NCI-H128 (cell line): ENCODE results near the gene PBRM1.
"Not testable (repeated sequence)": the region's sequence is repeated elsewhere in the genome, so short reads cannot be mapped to it uniquely, and the experiment has no call there.

Source experiments
- DNase-seq: peaks from one replicate; lab custom pipeline; 2025; ENCODE audit not compliant: unreplicated experiment; lab: John Stamatoyannopoulos, UW

Gene PBRM1

DNA sequence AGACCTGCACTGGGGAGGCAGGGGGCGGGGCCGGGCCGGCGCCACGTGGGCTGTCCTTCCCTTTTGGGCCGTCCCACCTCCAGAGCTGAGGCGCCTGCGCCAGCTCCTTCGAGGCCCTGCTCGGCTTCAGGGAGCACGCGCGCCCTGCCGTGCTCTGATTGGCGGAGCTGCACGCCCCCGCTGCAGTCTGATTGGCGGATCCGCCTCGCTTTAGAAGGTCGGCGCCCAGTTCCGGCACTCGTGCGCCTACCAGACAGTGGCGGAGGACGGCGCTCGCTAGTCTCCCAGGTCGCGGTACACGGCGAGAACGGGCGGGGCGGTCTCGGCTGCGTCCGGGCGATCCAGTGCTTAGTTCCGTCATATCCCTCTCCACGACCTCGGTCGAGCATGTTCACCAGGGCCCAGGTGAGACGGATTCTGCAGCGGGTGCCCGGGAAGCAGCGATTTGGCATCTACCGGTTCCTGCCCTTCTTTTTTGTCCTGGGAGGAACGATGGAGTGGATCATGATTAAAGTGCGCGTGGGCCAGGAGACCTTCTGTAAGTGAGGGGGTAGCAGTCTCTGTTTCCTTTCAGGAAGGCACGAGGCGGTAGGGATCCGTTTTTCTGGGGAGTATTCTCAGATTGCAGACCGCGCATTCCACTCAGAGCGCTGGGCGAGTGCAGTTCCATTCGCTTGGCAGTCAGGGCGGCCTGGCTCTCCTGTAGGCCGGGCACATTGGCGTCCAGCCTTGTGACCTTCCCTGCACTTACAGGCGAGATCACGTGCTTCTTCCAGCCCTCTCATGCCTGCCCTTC lies 149.1 kb downstream of the PBRM1 start, which contains the start of gene UQCC5:
UQCC5 (plus strand) TSS at position 237 of the 796 bp plus-strand sequence; CDS start at position 388, 151 bp downstream.
- peak; percentile 88 for DNase-seq

DNA sequence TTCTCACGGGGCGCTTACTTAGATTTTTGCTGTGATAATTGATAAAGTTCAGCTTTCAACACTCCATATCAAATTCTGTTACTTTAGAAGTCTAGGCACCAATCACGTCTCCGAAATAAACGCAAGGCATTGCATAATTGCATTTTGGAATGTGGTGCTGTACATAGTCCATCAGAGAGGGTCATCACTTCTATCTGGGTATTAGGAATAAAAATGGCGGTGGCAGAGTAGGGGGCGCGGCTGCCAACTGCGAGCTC lies 149.7 kb downstream of the PBRM1 start:
- DNase-seq: no peak

DNA sequence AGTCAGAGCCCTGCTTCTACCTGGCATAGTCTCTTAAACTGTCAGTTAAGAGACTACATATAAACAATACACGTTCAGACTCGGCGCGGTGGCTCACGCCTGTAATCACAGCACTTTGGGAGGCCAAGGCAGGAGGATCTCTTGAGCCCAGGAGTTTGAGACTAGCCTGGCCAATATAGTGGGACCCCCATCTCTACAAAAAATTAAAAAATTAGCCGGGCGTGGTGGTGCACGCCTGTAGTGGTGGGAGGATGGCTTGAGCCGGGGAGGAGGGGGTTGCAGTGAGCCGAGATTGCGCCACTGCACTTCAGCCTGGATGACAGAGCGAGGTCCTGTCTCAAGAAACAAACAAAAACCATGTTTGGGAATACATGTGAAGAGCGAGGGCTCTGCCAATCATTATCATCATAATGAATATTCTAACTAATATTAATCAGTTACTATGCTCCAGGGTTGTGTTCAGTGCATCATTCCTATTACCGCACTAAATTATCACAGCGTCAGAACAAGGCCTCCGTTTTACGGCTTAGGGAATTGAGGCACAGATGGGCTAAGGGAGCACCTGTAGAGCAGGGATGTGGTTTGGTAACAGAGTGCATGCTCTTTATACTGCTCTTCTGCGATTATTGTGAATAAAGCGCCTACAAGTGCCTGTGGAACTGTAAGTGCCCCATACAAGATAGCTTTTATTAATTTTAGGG lies 150.2 kb downstream of the PBRM1 start:
- DNase-seq: no peak

DNA sequence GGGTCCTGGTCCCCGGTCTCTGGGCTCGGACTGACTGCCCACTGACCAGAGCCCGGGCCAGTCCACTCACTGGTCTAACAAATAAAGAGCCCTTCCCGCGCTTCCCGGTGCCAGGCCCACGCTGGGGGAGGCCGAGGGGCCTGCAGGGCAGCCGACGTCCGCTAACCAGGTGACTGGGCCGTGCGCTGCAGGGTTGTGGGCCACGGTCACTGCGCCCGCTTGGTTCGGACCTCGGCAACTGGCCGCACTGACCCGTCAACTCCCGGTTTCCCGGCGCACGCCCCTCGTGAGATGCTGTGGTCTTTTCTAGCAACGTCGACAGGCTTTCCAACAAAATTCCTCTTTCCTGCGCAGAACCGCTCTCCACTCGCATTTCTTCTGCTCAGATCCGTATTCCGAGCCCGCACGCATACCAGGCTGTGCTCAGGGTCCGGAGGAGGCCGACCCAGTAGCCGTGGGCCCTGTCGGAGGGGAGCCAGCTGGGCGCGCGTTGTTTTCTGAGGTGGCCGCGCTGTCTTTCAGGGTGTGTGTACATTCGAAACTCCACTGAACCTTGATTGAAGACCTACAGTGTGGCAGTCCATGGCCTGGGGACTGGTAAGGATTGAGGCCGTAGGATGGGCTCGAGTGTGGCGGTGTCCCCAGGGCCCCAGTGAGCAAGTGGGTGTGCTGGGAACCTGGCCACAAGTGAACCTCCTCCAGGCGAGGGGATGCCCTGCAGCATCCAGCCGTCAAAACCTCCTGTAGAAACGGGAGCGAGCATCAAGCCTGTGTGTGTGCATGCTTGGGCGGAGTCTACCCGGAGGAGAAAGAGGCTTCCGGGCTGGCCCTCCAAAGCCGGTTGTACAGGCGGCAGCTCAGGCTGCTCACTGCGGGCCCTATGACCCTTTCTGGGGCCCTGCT lies 151.2 kb downstream of the PBRM1 start:
- DNase-seq: no peak

DNA sequence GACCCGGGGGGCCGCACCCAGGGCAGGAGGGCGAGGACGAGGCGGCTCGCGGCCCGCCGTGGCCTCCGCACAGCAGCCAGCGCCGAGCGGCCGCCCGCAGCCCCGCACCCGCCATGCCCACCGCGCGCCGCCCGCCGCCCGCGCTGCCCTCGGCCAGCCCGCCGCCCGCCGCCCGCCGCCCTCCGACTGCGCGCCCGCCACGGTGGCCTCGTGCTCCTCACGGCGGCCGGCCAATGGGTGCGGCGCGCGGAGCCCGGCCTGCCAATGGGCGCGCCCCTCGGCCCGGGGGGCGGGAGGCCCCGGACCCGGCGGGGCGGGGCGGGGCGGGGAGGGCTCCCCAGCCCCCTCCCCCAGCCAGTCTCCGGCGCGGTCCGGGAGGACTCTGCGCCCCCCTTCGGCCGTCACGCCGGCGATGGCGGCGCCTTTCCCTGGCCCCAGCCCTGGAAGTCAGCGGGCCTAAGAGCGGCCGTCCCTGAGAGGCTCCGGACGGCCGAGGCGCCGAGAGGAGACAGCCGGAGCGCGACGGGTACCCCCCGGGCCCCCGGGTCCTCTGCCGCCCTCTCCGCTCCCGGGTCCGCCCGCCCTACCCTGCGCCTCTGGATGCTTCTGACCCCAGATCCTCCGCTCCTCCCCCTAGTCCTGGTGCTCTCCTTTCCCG lies 152.0 kb downstream of the PBRM1 start, which contains the start of gene NT5DC2:
NT5DC2 (minus strand) TSS at position 235 of the 658 bp plus-strand sequence; CDS start at position 115, 120 bp downstream.
- peak; percentile 22 for DNase-seq

DNA sequence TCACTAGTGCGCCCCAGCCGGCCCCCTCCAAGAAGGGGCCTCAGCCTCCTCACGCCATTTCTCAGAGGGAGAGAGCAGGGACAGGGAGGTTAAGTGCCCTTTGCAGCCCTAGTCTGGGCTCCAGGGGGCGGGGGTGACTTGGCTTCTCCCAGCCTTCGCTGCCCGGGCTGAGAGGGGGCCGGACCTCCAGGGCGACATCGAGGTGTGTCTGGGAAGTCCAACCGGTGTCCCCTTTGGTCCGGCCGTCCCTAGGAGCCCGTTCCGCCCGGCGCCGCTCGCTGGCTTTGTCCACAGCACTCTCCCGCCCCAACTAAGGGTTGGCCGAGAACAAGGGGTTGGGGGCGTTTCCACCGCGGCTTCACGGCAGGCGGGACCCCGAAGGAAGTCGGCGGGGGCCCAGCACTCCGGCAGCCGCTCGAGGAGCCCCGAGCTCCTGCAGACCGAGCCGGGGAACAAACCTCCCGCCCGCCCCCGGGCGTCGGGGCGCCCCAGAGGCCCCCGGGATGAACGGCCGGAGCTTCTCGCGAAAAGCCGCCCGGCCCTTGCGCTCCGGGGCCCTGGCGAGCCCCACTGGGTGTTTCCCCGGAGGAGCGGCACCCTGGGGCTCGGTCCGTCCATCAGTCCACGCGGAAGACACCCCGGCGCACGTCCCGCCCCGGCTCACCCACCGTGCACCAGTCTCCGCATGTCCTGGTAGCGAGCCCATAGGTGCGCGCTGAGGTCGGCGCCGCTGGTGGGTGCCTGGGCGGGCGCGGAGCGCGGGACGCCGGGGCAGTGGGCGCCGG lies 152.7 kb downstream of the PBRM1 start:
- no peak for DNase-seq

DNA sequence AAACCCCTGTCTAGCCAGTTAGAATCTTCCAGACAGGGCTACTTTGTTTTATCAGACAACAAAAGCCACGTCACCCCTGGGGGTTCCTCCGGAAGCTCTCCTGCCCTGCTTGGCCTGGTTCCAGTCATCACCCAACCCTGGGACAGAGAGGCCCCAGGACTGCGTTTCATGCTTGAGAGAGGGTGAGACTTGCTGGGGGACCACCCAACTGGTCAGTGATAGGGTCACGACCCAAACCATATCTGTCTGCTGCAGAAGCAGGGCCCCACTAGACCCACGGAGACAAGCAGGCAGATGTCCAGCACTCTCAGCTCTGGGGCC lies 153.2 kb downstream of the PBRM1 start:
- no peak for DNase-seq

DNA sequence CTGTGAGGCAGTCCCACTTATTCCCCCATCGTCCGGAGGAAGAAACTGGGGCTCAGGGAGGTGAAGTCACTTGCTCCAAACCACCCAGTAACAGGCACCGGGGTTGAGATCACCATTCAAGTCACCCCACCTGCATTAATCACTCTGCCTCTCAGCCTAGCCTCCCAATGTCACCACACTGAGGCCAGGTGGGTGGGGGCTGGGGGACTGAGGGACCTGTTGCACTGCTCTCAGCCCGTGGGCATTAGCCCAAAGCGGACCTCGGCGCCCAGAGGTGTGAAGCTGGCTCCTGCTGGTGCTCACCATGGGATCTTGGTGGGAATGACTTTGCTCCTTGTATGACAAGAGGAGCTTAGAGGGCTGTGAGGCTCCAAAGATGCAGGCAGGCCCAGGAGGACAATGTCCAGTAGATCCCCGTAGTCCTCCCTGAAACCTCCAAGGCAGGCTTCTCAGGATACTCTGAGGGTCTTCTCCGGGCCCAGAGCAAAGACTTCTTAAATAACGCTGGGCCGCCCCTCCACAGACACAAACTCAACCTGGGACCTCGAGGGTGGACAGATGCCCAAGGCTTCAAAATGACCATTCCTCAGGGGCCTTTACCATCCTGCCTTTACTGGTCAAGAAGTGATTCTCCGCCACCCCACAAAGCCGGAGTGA lies 153.7 kb downstream of the PBRM1 start:
- DNase-seq: no peak

DNA sequence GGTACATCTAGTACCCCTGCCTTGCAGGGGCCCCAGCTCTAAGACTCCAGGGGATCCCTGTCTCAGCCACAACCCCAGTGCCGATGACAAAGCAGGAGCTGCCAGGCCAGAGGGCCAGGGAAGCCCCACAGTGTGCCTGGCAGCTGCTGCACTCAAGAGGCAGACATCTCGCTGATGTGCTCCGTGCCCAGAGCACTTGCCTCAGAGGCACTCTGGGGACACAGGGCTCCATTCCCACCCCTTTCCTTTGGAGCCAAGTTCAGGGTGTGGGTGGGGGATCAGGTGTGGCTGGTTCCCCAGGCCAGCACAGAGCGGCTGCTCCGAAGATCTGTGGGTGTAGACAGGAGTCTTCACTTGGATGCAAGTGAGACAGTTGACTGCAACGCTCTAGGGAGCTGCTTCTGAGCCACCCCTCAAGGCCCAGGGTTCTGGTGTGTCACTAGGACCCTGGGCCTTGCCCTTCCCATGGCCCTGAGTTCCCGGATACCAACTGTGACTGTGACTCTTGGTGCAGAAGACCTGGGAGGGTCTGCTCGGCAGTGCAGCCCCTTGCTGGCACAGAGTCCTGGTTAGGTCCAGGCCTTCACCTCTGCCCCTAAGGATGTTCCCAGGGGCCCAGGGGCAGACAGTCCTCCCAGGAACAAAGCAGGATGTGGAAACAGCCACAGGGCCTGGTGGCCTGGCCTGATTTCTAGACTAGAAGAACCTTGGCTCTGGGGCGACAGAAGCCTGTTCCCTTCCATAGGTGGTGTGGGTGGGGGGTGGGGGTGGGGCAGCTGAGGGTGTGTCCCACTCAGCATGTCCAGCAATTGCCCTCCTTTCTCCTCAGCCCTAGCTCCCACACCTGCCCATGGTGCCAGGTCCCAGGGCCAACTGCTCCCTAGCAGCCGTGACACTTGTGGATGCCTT lies 154.5 kb downstream of the PBRM1 start:
- no peak for DNase-seq

DNA sequence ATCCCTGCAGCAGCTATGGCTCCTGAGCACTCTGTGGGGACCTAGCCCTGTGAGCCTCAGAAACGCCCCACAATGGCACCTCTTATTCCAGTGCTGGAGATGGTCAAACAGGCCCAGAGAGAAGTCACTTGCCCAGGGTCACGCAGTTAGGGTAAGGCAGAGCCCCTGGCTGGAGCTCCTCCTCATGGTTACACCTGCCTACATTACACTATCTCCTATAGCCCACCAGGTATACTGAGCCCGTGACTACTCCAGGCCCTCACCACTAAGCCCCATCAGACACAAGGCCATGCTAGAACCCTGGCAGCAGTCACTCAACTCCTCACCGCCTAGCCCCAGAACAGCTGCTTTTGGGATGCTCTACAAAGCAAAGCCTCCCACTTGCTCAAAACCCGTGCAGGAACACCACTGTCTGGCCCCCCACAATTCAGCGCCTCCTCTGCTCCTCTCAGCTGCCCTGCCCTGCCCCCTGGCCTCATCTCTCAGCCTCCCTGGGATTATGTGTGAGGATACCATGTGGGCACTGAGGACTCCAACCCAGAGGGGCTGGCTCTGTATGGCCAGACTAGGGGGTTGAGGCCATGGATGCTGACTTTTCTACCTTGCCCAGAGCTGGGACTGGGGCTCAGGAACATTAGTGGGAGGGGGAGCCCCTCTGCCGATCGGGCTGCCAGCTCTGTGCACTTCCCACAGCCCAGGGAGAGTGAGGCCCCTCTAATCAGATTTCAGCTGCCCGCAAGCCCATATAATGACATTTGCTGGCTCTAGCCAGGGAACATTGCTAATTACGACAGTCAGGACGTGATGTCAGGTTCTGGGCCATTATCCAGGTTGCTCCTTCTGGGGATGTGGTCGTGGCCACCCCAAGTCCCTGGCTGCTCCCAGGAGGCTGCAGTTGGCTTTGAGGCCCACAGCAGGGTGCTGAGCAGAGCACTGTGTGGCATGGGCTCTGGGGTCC lies 156.1 kb downstream of the PBRM1 start:
- no peak for DNase-seq

DNA sequence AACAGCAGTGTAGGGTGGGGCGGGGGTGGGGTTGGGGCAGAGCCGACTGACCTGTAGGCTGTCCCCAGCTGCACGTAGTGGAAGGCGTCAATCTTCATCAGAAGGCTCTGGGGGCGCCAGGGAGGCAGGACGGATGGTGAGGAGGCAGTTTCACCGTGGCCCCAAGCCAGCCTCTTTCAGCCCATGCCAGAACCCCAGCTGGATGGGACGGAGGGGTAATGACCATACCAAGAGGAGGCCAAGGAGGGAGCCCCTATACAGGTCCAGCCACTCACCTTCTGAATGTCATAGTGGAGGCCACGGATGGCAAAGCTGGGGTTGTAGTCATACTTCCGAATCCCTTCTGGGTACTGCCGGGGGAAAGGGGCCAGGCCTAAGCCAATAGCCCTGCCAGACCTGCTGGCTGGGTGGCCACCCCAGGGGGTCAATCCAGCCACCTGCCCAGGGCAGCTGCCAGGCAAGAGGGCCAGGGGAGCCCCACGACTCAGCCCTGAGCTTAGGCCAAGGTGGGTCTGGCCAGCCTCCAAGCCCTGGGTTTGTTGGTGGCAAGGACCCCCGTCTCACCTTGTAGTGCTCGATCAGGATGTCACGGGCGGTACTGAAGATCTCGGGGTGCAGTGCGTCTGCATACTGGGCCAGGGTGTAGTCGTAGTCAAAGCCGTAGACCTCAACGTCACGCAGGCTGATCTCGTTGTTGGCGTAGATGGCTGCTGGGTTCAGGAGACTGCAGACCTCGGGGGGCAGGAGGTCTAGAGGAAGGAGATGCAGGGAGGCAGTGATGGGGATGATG lies 156.9 kb downstream of the PBRM1 start:
- no peak for DNase-seq

DNA sequence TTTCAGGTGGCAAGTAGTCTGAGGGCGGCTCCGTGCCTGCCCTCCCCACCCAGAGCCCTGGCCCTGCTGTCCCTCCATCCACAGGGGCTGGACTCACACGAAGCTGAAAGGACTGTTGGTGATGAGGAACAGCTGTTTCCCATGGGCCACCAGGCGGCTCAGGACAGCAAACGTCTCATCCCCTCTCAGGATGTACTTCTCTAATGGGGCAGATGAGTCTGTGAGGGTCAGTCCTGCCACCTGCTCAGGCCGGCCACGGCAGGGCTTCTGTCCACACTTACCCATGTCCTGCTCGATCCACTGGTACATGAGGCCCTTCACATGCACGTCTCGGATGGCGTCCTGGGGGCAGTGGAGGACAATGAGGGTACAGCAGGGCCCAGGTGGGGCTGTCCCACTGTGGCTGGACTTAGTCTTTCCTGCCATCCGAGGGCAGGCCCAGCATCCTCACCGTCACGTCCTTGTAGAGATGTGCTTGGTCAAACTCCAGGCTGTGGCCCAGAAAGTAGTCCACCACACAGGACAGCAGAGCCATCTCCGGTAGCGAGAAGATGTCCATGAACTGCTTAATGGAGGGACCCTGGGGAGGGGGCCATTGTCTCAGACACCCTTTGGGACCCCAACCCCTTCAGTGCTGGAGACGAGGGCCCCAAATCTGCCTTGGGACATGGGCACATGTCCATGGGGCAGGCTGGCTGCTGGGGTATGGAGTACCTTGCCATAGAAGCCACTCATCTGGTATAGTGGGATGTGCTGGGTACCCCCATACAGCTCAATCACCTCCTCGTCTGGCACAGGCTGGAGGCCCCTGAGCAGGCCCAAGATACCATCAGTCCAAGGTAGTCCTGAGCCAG lies 157.8 kb downstream of the PBRM1 start:
- no peak for DNase-seq

DNA sequence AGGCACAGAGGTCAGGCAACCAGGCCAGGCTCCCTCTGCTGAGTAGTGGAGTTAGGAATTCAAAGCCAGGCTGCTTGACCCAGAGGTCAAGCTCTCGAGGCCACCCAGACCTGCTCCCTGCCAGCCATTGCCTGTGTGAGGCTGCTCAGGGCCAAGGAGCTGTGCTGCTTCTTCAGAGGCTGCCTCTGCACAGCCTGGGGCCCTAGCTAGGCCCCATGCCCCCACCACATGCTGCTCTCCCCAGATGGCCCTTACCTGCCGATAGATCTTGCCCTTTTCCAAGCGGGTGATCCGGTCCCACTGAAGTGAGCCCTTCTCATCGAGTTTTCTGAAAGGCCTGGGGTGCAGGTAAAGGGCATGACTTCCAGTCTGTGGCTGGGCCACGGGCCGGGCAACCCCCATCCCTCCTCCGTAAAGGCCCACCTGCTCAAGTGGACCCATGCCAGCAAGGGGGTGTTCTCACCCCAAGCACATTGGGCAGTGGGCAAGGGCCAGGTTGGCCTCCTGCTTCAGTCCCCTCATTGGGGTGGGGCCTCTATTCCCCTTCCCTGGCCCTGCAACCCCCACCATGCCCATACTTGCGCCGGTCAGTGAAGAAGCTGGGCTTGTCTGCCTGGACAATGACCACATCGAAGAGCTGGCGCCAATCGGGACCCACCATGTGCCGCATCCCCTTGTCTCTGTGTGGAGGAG lies 158.5 kb downstream of the PBRM1 start:
- no peak for DNase-seq

DNA sequence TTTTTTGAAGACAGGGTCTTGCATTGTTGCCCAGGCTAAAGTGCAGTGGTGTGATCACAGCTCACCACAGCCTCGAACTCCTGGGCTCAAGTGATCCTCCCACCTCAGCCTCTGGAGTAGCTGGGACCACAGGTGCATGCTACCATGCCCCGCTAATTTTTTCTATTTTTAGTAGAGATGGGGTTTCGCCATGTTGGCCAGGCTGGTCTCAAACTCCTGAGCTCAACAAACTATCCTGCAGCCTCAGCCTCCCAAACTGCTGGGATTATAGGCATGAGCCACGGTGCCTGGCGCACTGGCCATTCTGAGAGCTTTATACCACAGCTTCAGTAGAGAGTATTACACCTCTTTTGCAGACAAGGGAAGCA lies 159.1 kb downstream of the PBRM1 start:
- DNase-seq: not testable (repeated sequence)
